Neutrophil (primary cell): ENCODE measurements around the gene ZNF740.

Experiments used
- H3K27ac ChIP-seq: fragments of 200-600 bp; sonication (generic); 2 replicates; pipeline ENCODE4 v1.5.1; 2016; ENCODE audit warnings: mild to moderate bottlenecking, moderate library complexity
- H3K27me3 ChIP-seq: fragments of 200-600 bp; sonication (generic); 2 replicates; pipeline ENCODE4 v1.6.0; 2016; ENCODE audit warnings: mild to moderate bottlenecking
- H3K36me3 ChIP-seq: fragments of 200-600 bp; sonication (generic); 2 replicates; pipeline ENCODE4 v1.5.1; 2017
- H3K4me1 ChIP-seq, 2 experiments: fragments of 200-600 bp in 1 of 2; sonication (generic) in 1 of 2; 1 replicate in 1 of 2; 2 replicates in 1 of 2; pipeline versions ENCODE4 v1.5.1 to v1.6.1; 2013 to 2016; ENCODE audit warnings: low read depth in 1 of 2, low read length in 1 of 2, mild to moderate bottlenecking in 1 of 2, moderate library complexity in 1 of 2; ENCODE audit not compliant: control insufficient read depth in 1 of 2, insufficient read depth in 1 of 2
- H3K4me3 ChIP-seq, 2 experiments: fragments of 200-600 bp in 1 of 2; sonication (generic) in 1 of 2; 1 replicate in 1 of 2; 2 replicates in 1 of 2; pipeline ENCODE4 v1.5.1; 2013 to 2016; ENCODE audit warnings: low read depth in 1 of 2, low read length in 1 of 2, mild to moderate bottlenecking in 1 of 2, moderate library complexity in 1 of 2
- H3K9me3 ChIP-seq: fragments of 200-600 bp; sonication (generic); 2 replicates; pipeline ENCODE4 v1.5.1; 2016
- CTCF ChIP-seq: fragments of 200-600 bp; sonication (generic); IDR thresholded peaks from 2 replicates; pipeline ENCODE4 v1.5.1; 2016; ENCODE audit warnings: antibody characterized with exemption

The ZNF740 gene

DNA sequence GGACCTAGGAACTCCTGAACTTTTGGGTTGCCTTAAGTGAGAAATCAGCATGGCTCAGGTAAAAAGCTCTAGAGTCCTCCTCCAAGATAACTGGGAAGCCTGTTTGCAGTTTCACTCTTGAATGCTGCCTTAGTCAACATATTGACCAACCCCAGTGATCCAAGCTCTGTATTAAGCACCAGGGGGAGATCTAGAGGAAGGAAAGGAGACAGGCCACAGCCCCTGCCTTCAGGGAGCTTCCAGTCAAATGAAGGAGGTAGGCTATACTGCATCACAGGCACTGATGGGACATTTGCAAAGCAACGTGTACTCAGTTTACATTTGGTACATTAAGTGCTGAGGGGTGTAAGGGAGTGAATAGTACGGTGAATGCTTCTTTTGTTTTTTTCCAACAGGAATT lies 1.4 kb downstream of the ZNF740 start:
- H3K4me3 ChIP-seq: peak overlapping the region in 1 of 2 experiments; percentile 96
- peaks cover 33% of the 10 kb centered on the region for H3K36me3 ChIP-seq
- no peaks in the 10 kb centered on the region for H3K27me3 ChIP-seq
- no peaks in the 10 kb centered on the region for H3K9me3 ChIP-seq
- no peak for TF ChIP-seq CTCF
- peaks cover 33 to 35% of the 10 kb centered on the region in 2 experiments for H3K4me1 ChIP-seq
- peak overlapping the region; percentile 94 for H3K27ac ChIP-seq

DNA sequence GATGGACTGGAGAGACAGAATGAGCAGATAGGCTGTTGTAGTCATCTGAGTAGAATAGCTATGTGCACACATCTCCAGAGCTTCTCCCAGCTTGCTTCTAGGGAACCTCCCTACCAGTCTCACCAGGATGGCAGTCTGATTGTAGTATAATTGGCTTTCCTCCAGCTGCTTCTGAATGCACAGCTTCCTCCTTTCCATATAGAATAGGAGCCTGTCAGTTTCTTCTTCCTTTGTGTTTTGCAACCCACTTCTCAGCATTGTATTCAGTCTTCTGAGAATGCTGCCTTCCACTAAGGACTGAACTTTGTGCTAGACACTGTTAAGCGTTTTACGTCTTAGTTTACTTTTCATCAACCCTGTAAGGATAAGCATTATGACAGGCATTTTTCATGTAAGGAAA lies 2.4 kb downstream of the ZNF740 start:
- no peak overlapping the region for H3K4me3 ChIP-seq
- H3K36me3 ChIP-seq: peaks cover 43% of the 10 kb centered on the region
- peak overlapping the region; percentile 37 for H3K27ac ChIP-seq
- no peaks in the 10 kb centered on the region for H3K27me3 ChIP-seq
- peaks cover 33 to 35% of the 10 kb centered on the region in 2 experiments for H3K4me1 ChIP-seq
- no peaks in the 10 kb centered on the region for H3K9me3 ChIP-seq
- TF ChIP-seq CTCF: no peak

- no peak overlapping the region for H3K4me3 ChIP-seq
- peaks cover 27 to 29% of the 10 kb centered on the region in 2 experiments for H3K4me1 ChIP-seq
- peaks cover 59% of the 10 kb centered on the region for H3K36me3 ChIP-seq
- no peaks in the 10 kb centered on the region for H3K27me3 ChIP-seq
- TF ChIP-seq CTCF: no peak
- no peak overlapping the region for H3K27ac ChIP-seq
- no peaks in the 10 kb centered on the region for H3K9me3 ChIP-seq
These were observed 4.3 kb downstream of the ZNF740 start for GRCh38 chr12:53184828-53185227.

GRCh38 chr12:53185582-53186153 lies 5.1 kb downstream of the ZNF740 start:
- Histone ChIP-seq H3K27me3 (no peaks in the 10 kb centered on the region), H3K4me3 (no peak overlapping the region), H3K27ac (no peak overlapping the region), H3K4me1 (peaks cover 24% of the 10 kb centered on the region in 2 experiments), H3K36me3 (peaks cover 64% of the 10 kb centered on the region), H3K9me3 (no peaks in the 10 kb centered on the region)
- no peak for TF ChIP-seq CTCF

DNA sequence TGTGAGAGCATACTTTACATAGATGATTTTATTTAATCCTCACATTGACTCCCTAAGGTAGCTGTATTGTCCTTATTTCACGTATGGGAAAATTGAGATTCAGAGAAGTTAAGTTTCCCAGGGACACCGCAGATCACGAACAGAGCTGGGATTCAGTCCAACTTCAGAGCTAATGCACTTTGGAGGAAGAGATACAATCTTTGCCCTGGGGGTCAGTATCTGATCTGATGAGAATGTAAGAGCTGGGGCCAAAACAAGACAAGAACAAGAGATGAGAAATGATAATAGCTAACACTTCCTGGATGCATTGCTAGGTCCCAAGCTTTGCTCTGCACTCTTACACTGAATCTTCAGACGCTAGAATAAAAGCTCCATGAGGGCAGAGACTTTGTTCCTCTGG lies 6.2 kb downstream of the ZNF740 start:
- no peaks in the 10 kb centered on the region for H3K27me3 ChIP-seq
- H3K4me1 ChIP-seq: peaks cover 15 to 16% of the 10 kb centered on the region in 2 experiments
- peaks cover 72% of the 10 kb centered on the region for H3K36me3 ChIP-seq
- H3K9me3 ChIP-seq: no peaks in the 10 kb centered on the region
- no peak overlapping the region for H3K27ac ChIP-seq
- no peak for TF ChIP-seq CTCF
- H3K4me3 ChIP-seq: no peak overlapping the region
